OCI-LY3 (cell line): ENCODE results near the gene PLA2G1B.

Experiments used
- H2AFZ ChIP-seq: fragments of 200-600, 300-600 bp; shearing (Covaris generic); 2 replicates; pipeline ENCODE4 v1.6.0; 2014; ENCODE audit warnings: antibody characterized with exemption, low read depth, low read length
- H3K27ac ChIP-seq: fragments of 200-600, 300-600 bp; sonication (generic); 2 replicates; pipeline ENCODE4 v1.5.1; 2014; ENCODE audit warnings: mild to moderate bottlenecking, low read length, moderate library complexity, mixed read lengths
- H3K27me3 ChIP-seq: fragments of 200-600, 300-600 bp; sonication (generic); 2 replicates; pipeline ENCODE4 v1.6.1; 2014; ENCODE audit warnings: low read depth, low read length, mixed read lengths
- H3K36me3 ChIP-seq: fragments of 200-600, 300-600 bp; sonication (generic); replicated peaks from 2 replicates; pipeline ENCODE3; 2014; ENCODE audit warnings: low read depth, low read length, mixed read lengths
- H3K4me1 ChIP-seq: fragments of 300-600, 200-600 bp; sonication (generic); 2 replicates; pipeline ENCODE4 v1.6.1; 2014; ENCODE audit warnings: low read length, mixed read lengths
- H3K4me2 ChIP-seq: fragments of 200-600, 300-600 bp; sonication (generic); 2 replicates; pipeline ENCODE4 v1.6.1; 2014; ENCODE audit warnings: low read length, mixed read lengths
- H3K4me3 ChIP-seq: fragments of 300-600, 200-600 bp; sonication (generic); 2 replicates; pipeline ENCODE4 v1.5.1; 2014; ENCODE audit warnings: antibody characterized with exemption, mild to moderate bottlenecking, low read length, moderate library complexity
- H3K79me2 ChIP-seq: fragments of 300-600, 200-600 bp; shearing (Covaris generic); 2 replicates; pipeline ENCODE4 v1.6.1; 2014; ENCODE audit warnings: mild to moderate bottlenecking, low read length, mixed read lengths
- H3K9ac ChIP-seq: fragments of 300-600, 200-600 bp; shearing (Covaris generic); 2 replicates; pipeline ENCODE4 v1.6.0; 2014; ENCODE audit warnings: mild to moderate bottlenecking, low read length, moderate library complexity
- H3K9me3 ChIP-seq: fragments of 200-600, 300-600 bp; shearing (Covaris generic); 2 replicates; pipeline ENCODE4 v1.6.1; 2014; ENCODE audit warnings: low read length, mixed read lengths; ENCODE audit not compliant: insufficient read depth
- H4K20me1 ChIP-seq: fragments of 200-600, 300-600 bp; sonication (generic); 2 replicates; pipeline ENCODE4 v1.6.1; 2016; ENCODE audit warnings: low read length, mixed read lengths; ENCODE audit not compliant: insufficient read depth
- EZH2phosphoT487 ChIP-seq: fragments of 200-600 bp; shearing (Covaris generic); IDR thresholded peaks from 2 replicates; pipeline ENCODE4 v1.6.1; 2018; ENCODE audit warnings: antibody characterized with exemption, mixed run types, low read depth
- TF ChIP-seq, protein P1 (sequence below): fragments of 200-600, 300-600 bp; sonication (generic); IDR thresholded peaks from 2 replicates; pipeline ENCODE4 v1.5.1; 2014; ENCODE audit warnings: antibody characterized with exemption, low read length, low read depth

The PLA2G1B gene

DNA sequence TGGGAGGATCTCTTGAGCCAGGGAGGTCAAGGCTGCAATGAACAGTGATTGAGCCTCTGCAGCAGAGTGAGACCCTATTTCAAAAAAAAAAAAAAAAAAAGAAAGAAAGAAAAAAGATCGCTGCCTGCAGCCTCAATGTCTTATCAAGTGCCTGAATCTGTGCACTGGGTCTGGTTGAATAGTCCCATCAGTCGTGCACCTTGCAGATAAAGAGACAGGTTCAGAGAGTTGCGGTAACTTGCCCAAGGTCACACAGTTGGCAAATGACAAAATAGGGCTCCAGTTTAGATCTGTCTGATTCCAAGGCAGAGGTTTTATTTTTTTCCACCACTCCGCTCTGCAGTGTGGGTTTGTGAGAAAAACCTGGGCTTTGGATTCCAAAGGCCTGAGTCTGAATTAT lies 649 bp upstream of the PLA2G1B start:
- no peak overlapping the region for H3K4me3 ChIP-seq
- H2AFZ ChIP-seq = no peak overlapping the region
- H3K4me2 ChIP-seq = no peak overlapping the region
- H3K9me3 ChIP-seq = no peaks in the 10 kb centered on the region
- H3K4me1 ChIP-seq = no peaks in the 10 kb centered on the region
- H3K27ac ChIP-seq = no peak overlapping the region
- no peaks in the 10 kb centered on the region for H3K79me2 ChIP-seq
- no peaks in the 10 kb centered on the region for H3K27me3 ChIP-seq
- H4K20me1 ChIP-seq = no peaks in the 10 kb centered on the region
- H3K9ac ChIP-seq = no peak overlapping the region
- no peak for TF ChIP-seq EZH2phosphoT487
- TF ChIP-seq, protein P1, sequence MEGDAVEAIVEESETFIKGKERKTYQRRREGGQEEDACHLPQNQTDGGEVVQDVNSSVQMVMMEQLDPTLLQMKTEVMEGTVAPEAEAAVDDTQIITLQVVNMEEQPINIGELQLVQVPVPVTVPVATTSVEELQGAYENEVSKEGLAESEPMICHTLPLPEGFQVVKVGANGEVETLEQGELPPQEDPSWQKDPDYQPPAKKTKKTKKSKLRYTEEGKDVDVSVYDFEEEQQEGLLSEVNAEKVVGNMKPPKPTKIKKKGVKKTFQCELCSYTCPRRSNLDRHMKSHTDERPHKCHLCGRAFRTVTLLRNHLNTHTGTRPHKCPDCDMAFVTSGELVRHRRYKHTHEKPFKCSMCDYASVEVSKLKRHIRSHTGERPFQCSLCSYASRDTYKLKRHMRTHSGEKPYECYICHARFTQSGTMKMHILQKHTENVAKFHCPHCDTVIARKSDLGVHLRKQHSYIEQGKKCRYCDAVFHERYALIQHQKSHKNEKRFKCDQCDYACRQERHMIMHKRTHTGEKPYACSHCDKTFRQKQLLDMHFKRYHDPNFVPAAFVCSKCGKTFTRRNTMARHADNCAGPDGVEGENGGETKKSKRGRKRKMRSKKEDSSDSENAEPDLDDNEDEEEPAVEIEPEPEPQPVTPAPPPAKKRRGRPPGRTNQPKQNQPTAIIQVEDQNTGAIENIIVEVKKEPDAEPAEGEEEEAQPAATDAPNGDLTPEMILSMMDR = no peak
- H3K36me3 ChIP-seq = no peaks in the 10 kb centered on the region

DNA sequence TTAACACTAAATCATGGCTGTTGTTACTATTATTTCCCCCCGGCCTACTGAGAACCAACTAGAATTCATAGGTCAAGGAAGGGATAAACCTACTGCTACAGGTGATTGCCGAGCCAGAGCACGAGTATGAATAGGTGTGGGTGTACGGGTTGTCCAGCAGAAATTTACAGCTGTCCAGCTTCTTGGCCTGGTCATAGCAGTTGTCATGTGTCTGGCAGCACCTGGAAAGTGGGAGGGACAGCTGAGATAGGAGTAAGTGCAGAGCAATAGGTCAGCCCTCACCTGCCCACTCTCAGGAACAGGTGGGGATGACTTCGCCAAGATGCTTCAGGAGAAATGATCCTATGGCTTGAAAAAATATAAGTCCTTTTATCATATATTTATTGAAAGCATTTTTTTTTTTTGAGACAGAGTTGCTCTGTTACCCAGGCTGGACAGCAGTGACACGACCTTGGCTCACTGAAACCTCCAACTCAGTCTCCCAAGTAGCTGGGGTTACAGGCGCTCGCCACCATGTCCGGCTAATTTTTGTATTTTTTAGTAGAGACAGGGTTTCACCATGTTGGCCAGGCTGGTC lies 2.6 kb downstream of the PLA2G1B start:
- Histone ChIP-seq H3K4me1 (no peaks in the 10 kb centered on the region), H3K9me3 (no peaks in the 10 kb centered on the region), H3K27me3 (no peaks in the 10 kb centered on the region), H3K9ac (peak overlapping the region; percentile 66; the same call in 1 of the 2 replicates), H3K4me2 (peak overlapping the region; percentile 99), H3K79me2 (no peaks in the 10 kb centered on the region), H3K4me3 (peak overlapping the region; percentile 97), H4K20me1 (no peaks in the 10 kb centered on the region), H3K36me3 (no peaks in the 10 kb centered on the region), H2AFZ (no peak overlapping the region), H3K27ac (no peak overlapping the region)
- no peak for TF ChIP-seq EZH2phosphoT487
- TF ChIP-seq, protein P1 = no peak

DNA sequence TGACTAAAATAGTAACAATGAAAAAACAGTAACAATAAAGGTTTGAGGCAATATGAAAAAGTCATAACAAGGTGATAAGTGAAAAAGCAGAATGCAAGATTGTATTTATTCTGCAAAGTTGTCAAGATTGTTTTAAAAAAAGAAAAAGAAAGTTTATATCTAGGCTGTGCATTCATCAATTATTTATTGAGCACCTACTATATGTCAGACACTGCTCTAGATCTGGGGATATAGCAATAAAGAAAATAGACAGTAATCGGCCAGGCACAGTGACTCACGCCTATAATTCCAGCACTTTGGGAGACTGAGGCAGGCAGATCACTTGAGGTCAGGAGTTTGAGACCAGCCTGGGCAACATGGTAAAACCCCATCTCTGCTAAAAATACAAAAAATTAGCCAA lies 3.8 kb downstream of the PLA2G1B start:
- H3K4me2 ChIP-seq = no peak overlapping the region
- no peak overlapping the region for H3K27ac ChIP-seq
- H3K9ac ChIP-seq = no peak overlapping the region
- H3K4me3 ChIP-seq = no peak overlapping the region
- no peaks in the 10 kb centered on the region for H3K9me3 ChIP-seq
- TF ChIP-seq EZH2phosphoT487 = no peak
- TF ChIP-seq, protein P1 = no peak
- no peaks in the 10 kb centered on the region for H4K20me1 ChIP-seq
- H3K79me2 ChIP-seq = no peaks in the 10 kb centered on the region
- no peaks in the 10 kb centered on the region for H3K27me3 ChIP-seq
- H2AFZ ChIP-seq = no peak overlapping the region
- no peaks in the 10 kb centered on the region for H3K36me3 ChIP-seq
- no peaks in the 10 kb centered on the region for H3K4me1 ChIP-seq

DNA sequence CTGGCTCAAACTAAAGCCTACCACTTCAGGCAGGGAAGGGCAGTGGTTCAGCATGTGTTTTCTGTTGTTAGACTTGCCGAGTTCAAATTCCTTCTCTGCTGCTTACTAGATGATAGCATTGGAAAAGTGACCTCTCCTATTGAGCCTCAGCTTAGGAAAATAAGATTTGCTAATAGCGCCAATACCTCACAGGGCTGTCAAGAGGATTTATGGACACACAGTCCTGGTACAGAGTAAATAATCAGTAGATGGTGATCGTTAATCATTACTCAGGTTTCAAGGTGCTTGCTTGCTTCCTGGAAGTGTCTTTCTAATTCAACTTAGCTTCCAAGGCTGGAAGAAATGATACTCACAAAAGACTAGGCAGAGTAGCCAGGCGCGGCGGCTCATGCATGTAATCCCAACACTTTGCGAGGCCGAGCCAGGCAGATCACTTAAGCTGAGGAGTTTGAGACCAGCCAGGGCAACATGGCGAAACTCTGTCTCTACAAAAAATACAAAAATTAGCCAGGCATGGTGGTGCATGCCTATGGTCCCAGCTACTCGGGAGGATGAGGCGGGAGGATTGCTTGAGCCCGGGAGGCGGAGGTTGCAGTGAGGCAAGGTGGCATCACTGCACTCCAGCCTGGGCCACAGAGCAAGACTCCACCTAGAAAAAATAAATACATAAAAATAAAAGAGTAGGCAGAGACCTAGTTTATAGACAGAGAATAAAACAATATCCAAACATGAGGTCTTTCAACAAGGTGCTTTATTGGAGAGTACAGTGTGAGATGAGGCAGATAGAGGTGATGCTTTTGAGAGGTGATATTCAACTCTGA lies 6.0 kb downstream of the PLA2G1B start:
- no peak overlapping the region for H3K4me3 ChIP-seq
- TF ChIP-seq, protein P1 = no peak
- no peak for TF ChIP-seq EZH2phosphoT487
- H3K9me3 ChIP-seq = no peaks in the 10 kb centered on the region
- H3K27me3 ChIP-seq = no peaks in the 10 kb centered on the region
- H2AFZ ChIP-seq = no peak overlapping the region
- H3K9ac ChIP-seq = no peak overlapping the region
- H4K20me1 ChIP-seq = no peaks in the 10 kb centered on the region
- no peak overlapping the region for H3K4me2 ChIP-seq
- peaks cover 4% of the 10 kb centered on the region for H3K79me2 ChIP-seq
- peaks cover 7% of the 10 kb centered on the region; the same call in 1 of the 2 replicates for H3K4me1 ChIP-seq
- H3K27ac ChIP-seq = no peak overlapping the region
- H3K36me3 ChIP-seq = no peaks in the 10 kb centered on the region
